K562 (cell line): ENCODE results near the gene ZMIZ1. TPM values are rescaled to one million over a fixed set of nuclear protein-coding genes. Genes with fewer than 3 reads are reported as not detected.

ENCODE experiments used
- ATAC-seq: fragments of 200-7000 bp; cut with Tn5 transposase; 3 replicates; pipeline ENCODE4 v1.9.1; 2020; ENCODE audit warnings: moderate library complexity
- BruUV-seq: library from RNA; stranded (reverse); fragments of 400-500 nt; replicated peaks from 2 replicates; lab custom pipeline; 2021; lab: Mats Ljungman, UMichigan
- CTCF ChIA-PET: fragments of 300-600 bp; formaldehyde crosslinking; extraction: SDS; loops from one replicate; lab custom pipeline; 2021; ENCODE audit warnings: low intra/inter-chr PET ratio; lab: Yijun Ruan, JAX
- POLR2A ChIA-PET: fragments of 300-600, 350-650 bp; sonication (Branson Sonifier 250); formaldehyde crosslinking; extraction: SDS; loops from one replicate; lab custom pipeline; 2021; ENCODE audit warnings: antibody characterized with exemption, inconsistent platforms; lab: Yijun Ruan, JAX
- DNase-seq, 4 experiments: peaks; one replicate each; pipeline versions ENCODE4 v3.0.0 to v3.0.0-alpha.2; 2011 to 2018; ENCODE audit warnings: low spot score in 3 of 4, mixed read lengths in 3 of 4; ENCODE audit errors: extremely low read depth in 1 of 4
- FAIRE-seq: peaks from 2 replicates; lab custom pipeline; 2011; peaks lifted over from hg19 to GRCh38; lab: Jason Lieb, UNC
- H2AFZ ChIP-seq: 2 replicates; pipeline ENCODE4 v1.6.0; 2011; ENCODE audit warnings: low read depth, low read length, control low read depth, inconsistent platforms
- H3K27ac ChIP-seq: fragments of 200-600 bp; 3 replicates; pipeline ENCODE4 v1.8.0; 2011; ENCODE audit warnings: low read depth, mild to moderate bottlenecking, control low read depth, inconsistent platforms, low read length, moderate library complexity, mixed read lengths; ENCODE audit errors: extremely low read depth
- H3K27me3 ChIP-seq, 2 experiments: fragments of 300-600 bp in 1 of 2; 2 replicates in 1 of 2; 3 replicates in 1 of 2; pipeline versions ENCODE4 v1.6.0 to v1.8.0; 2011; ENCODE audit warnings: inconsistent platforms in 2 of 2, low read length in 2 of 2, mild to moderate bottlenecking in 1 of 2, mixed read lengths in 1 of 2, moderate library complexity in 1 of 2; ENCODE audit not compliant: control insufficient read depth in 2 of 2, insufficient read depth in 2 of 2
- H3K36me3 ChIP-seq: fragments of 300-600 bp; 3 replicates; pipeline ENCODE4 v1.8.0; 2011; ENCODE audit warnings: mild to moderate bottlenecking, low read length, inconsistent platforms; ENCODE audit not compliant: control insufficient read depth, insufficient read depth
- H3K4me1 ChIP-seq, 2 experiments: fragments of 200-600 bp in 1 of 2; replicated peaks in 1 of 2; 2 replicates in 1 of 2; 3 replicates in 1 of 2; pipeline versions ENCODE4 v1.5.1 to v1.8.0; 2011; ENCODE audit warnings: inconsistent platforms in 2 of 2, low read length in 2 of 2, mild to moderate bottlenecking in 1 of 2, mixed read lengths in 1 of 2, moderate library complexity in 1 of 2; ENCODE audit not compliant: control insufficient read depth in 2 of 2, insufficient read depth in 2 of 2
- H3K4me2 ChIP-seq: 2 replicates; pipeline ENCODE4 v1.6.1; 2011; ENCODE audit warnings: low read length, control low read depth, inconsistent platforms, mixed read lengths; ENCODE audit not compliant: insufficient read depth
- H3K4me3 ChIP-seq: fragments of 200-600 bp; sonication (generic), shearing (Covaris generic); 2 replicates; pipeline ENCODE4 v1.5.1; 2016; ENCODE audit warnings: control low read depth, inconsistent platforms
- H3K79me2 ChIP-seq: fragments of 200-600 bp; 3 replicates; pipeline ENCODE4 v1.8.0; 2011; ENCODE audit warnings: low read length, inconsistent platforms; ENCODE audit not compliant: control insufficient read depth, insufficient read depth
- H3K9ac ChIP-seq, 2 experiments: 2 replicates each; pipeline versions ENCODE4 v1.6.0 to v1.6.1; 2011; ENCODE audit warnings: low read depth in 2 of 2, low read length in 2 of 2, control low read depth in 1 of 2, inconsistent platforms in 1 of 2, mild to moderate bottlenecking in 1 of 2, mixed read lengths in 1 of 2; ENCODE audit not compliant: insufficient read depth in 1 of 2
- H3K9me1 ChIP-seq: one replicate; pipeline ENCODE4 v1.6.0; 2011; ENCODE audit warnings: inconsistent platforms, mild to moderate bottlenecking, low read length, moderate library complexity; ENCODE audit not compliant: control insufficient read depth, insufficient read depth
- H3K9me3 ChIP-seq: replicated peaks from 2 replicates; pipeline ENCODE4 v1.5.1; 2011; ENCODE audit warnings: low read depth, low read length, inconsistent platforms; ENCODE audit not compliant: control insufficient read depth, insufficient read depth
- H4K20me1 ChIP-seq: replicated peaks from 2 replicates; pipeline ENCODE4 v1.6.1; 2011; ENCODE audit warnings: low read length, inconsistent platforms, mixed read lengths; ENCODE audit not compliant: control insufficient read depth, insufficient read depth
- ARID3A ChIP-seq: IDR thresholded peaks from 2 replicates; pipeline ENCODE4 v1.6.1; 2012; ENCODE audit warnings: low read depth, low read length, improper control_type of control experiment, borderline replicate concordance
- CCNT2 ChIP-seq: IDR thresholded peaks from 2 replicates; pipeline ENCODE4 v1.6.1; 2011; ENCODE audit warnings: borderline replicate concordance, low read depth, mild to moderate bottlenecking, moderate library complexity, mixed read lengths, low read length; ENCODE audit not compliant: insufficient read length; ENCODE audit errors: extremely low read depth
- HMGN3 ChIP-seq: IDR thresholded peaks from 2 replicates; pipeline ENCODE4 v1.6.1; 2011; ENCODE audit warnings: borderline replicate concordance, low read depth, mild to moderate bottlenecking, mixed read lengths, low read length; ENCODE audit not compliant: insufficient read length; ENCODE audit errors: extremely low read depth
- POLR2G ChIP-seq: fragments of 200-400 bp; formaldehyde crosslinking; IDR thresholded peaks from 2 replicates; pipeline ENCODE4 v1.6.1; 2017; ENCODE audit warnings: low read depth, mild to moderate bottlenecking, antibody characterized with exemption, low read length, moderate library complexity
- RBFOX2 ChIP-seq: fragments of 200-400 bp; formaldehyde crosslinking; IDR thresholded peaks from 2 replicates; pipeline ENCODE4 v1.6.1; 2017; ENCODE audit warnings: low read depth, mild to moderate bottlenecking, low read length, moderate library complexity
- ZNF507 ChIP-seq: conservative IDR thresholded peaks from 2 replicates; pipeline ENCODE4 v1.6.1; 2017; ENCODE audit warnings: missing genetic modification characterization, missing compliant biosample characterization
- WGBS: fragments of 100-300 bp; shearing (Covaris generic); methylation state at CpG from one replicate; pipeline ENCODE4 v1.1.6; 2016; ENCODE audit warnings: low coverage, mixed read lengths; ENCODE audit not compliant: insufficient coverage; ENCODE audit errors: missing lambda C conversion rate; 5-methylcytosine and 5-hydroxymethylcytosine counted together
- in situ Hi-C: fragments of 300-500 bp; cut with MboI; formaldehyde crosslinking; loops from 4 replicates; pipeline ENCODE4 v1.15.0; 2018; ENCODE audit warnings: inconsistent platforms, mixed read lengths
- intact Hi-C: fragments of 100-400 bp; cut with micrococcal nuclease; formaldehyde crosslinking; loops from 2 replicates; pipeline ENCODE4 v1.14.2; 2022
- polyA plus RNA-seq, 8 experiments: library from polyadenylated mRNA; depleted of rRNA in 4 of 8; stranded (reverse) in 5 of 8; unstranded in 3 of 8; fragments of >200 nt; fragmentation: Nextera tagmentation in 2 of 8; fragmentation: Illumina TruSeq in 1 of 8; extraction: Ambion mirVana in 2 of 8; extraction: Trizol in 1 of 8; gene quantifications; 2 replicates each; pipeline versions ENCODE4 v1.2.1 to v1.2.3, GENCODE V29; 2011 to 2014; ENCODE audit warnings: inconsistent platforms in 1 of 8, missing spikeins in 1 of 8
- total RNA-seq, 7 experiments: library from RNA; depleted of rRNA in 6 of 7; stranded (reverse); fragments of >200 nt in 6 of 7; fragmentation: Illumina TruSeq in 2 of 7; extraction: Trizol in 2 of 7; gene quantifications; 2 replicates each; pipeline versions ENCODE4 v1.2.1 to v1.2.3, GENCODE V29; 2011 to 2021; ENCODE audit warnings: low replicate concordance in 1 of 7
- TF ChIP-seq, protein P1 (sequence below), 2 experiments: IDR thresholded peaks; 2 replicates each; pipeline ENCODE4 v1.6.1; 2012; ENCODE audit warnings: improper control_type of control experiment in 2 of 2, low read depth in 2 of 2, low read length in 2 of 2, borderline replicate concordance in 1 of 2
- TF ChIP-seq, protein P2 (sequence below), 2 experiments: IDR thresholded peaks in 1 of 2; conservative IDR thresholded peaks in 1 of 2; 2 replicates each; pipeline ENCODE4 v1.6.1; 2016; ENCODE audit warnings: low read depth in 2 of 2, mild to moderate bottlenecking in 1 of 2, missing compliant biosample characterization in 1 of 2, missing genetic modification characterization in 1 of 2, moderate library complexity in 1 of 2

Gene ZMIZ1
- total and polyA plus RNA-seq, 9 of the 15 experiments (the other 6 are each of a cell fraction or from before 2014, with no cell fraction given) = 1.0 to 37.3 (median 4.3) TPM

- peaks cover 62% of the 10 kb centered on the region for H3K79me2 ChIP-seq
- POLR2A ChIA-PET = no interaction called here
- intact Hi-C loops = loop anchor here (1.0 kb wide), 1 partner anchor 109 kb away; no protein-coding TSS in a partner anchor
Measured at GRCh38 chr10:79070081-79070605, 1.4 kb downstream of the ZMIZ1 start.

More at GRCh38 chr10:79070081-79070605, 1.4 kb downstream of the ZMIZ1 start:
- ATAC-seq (peak; percentile 8; the same call in 2 of the 3 replicates), DNase-seq (peak; percentile 30 to 70 (median 58)), FAIRE-seq (no peak)
- Histone ChIP-seq H3K27me3 (no peaks in the 10 kb centered on the region), H3K9me1 (peaks cover 3% of the 10 kb centered on the region), H3K4me2 (peak overlapping the region; percentile 98), H3K36me3 (no peaks in the 10 kb centered on the region), H4K20me1 (peaks cover 41% of the 10 kb centered on the region), H3K27ac (peak overlapping the region; percentile 84; the same call in 1 of the 3 replicates), H3K4me3 (peak overlapping the region; percentile 83), H3K9ac (peak overlapping the region; percentile 69 to 92; a peak in 3 of 4 replicates), H3K4me1 (peaks cover 14 to 60% of the 10 kb centered on the region in 2 experiments; a peak in 4 of 5 replicates), H2AFZ (no peak overlapping the region), H3K9me3 (no peaks in the 10 kb centered on the region)
- under 1% methylated on average over 24 of the region's 55 CpGs for WGBS
- CTCF ChIA-PET = interaction anchor here (1.1 to 1.5 kb wide), 2 partner anchors 126 to 132 kb away, joined by 4 to 7 read pairs; no protein-coding TSS in a partner anchor
- TF ChIP-seq, protein P1, sequence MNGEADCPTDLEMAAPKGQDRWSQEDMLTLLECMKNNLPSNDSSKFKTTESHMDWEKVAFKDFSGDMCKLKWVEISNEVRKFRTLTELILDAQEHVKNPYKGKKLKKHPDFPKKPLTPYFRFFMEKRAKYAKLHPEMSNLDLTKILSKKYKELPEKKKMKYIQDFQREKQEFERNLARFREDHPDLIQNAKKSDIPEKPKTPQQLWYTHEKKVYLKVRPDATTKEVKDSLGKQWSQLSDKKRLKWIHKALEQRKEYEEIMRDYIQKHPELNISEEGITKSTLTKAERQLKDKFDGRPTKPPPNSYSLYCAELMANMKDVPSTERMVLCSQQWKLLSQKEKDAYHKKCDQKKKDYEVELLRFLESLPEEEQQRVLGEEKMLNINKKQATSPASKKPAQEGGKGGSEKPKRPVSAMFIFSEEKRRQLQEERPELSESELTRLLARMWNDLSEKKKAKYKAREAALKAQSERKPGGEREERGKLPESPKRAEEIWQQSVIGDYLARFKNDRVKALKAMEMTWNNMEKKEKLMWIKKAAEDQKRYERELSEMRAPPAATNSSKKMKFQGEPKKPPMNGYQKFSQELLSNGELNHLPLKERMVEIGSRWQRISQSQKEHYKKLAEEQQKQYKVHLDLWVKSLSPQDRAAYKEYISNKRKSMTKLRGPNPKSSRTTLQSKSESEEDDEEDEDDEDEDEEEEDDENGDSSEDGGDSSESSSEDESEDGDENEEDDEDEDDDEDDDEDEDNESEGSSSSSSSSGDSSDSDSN (IDR thresholded peaks at IDR 0.05; ENCODE audit: borderline replicate concordance in 1 of 2, low read depth in 2 of 2, low read length in 2 of 2) = 0 out of 4 replicates have a peak, but pooled peaks of 1 of the 2 experiments have one; percentile 36
- TF ChIP-seq RBFOX2 = peak; percentile 12; the same call in 1 of the 2 replicates
- peak; percentile 39 for TF ChIP-seq HMGN3
- 0 out of 2 replicates have a peak, but pooled peaks have one; percentile 27 for TF ChIP-seq POLR2G
- TF ChIP-seq ARID3A = no peak
- TF ChIP-seq CCNT2 = peak; percentile 14
- TF ChIP-seq, protein P2, sequence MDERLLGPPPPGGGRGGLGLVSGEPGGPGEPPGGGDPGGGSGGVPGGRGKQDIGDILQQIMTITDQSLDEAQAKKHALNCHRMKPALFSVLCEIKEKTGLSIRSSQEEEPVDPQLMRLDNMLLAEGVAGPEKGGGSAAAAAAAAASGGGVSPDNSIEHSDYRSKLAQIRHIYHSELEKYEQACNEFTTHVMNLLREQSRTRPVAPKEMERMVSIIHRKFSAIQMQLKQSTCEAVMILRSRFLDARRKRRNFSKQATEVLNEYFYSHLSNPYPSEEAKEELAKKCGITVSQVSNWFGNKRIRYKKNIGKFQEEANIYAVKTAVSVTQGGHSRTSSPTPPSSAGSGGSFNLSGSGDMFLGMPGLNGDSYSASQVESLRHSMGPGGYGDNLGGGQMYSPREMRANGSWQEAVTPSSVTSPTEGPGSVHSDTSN (CRISPR knock-in tag; IDR thresholded peaks at IDR 0.05; ENCODE audit: low read depth) = no peak
- TF ChIP-seq, protein P2 (tag; conservative IDR thresholded peaks at IDR 0.05; ENCODE audit: low read depth) = no peak
- no peak for TF ChIP-seq ZNF507 (tag)
- no TSS peak for BruUV-seq
- in situ Hi-C loops = no loop called here
